Loucy (cell line): ENCODE data around the gene PDZRN3.

Experiments
- CTCF ChIP-seq: fragments of 200-600 bp; sonication (generic); conservative IDR thresholded peaks from 2 replicates; pipeline ENCODE4 v1.5.1; 2014; ENCODE audit warnings: mild to moderate bottlenecking, antibody characterized with exemption, low read length
- EZH2phosphoT487 ChIP-seq: fragments of 200-600 bp; IDR thresholded peaks from 2 replicates; pipeline ENCODE4 v1.6.1; 2018; ENCODE audit warnings: antibody characterized with exemption, mild to moderate bottlenecking, moderate library complexity, borderline replicate concordance

GRCh38 chr3:73599605-73600004 is 25.1 kb downstream of the PDZRN3 start:
- TF ChIP-seq CTCF (no peak), EZH2phosphoT487 (no peak)
